SK-N-SH (cell line): ENCODE measurements around the gene PPP2R1B. TPM values are rescaled to one million over a fixed set of nuclear protein-coding genes. Genes with fewer than 3 reads are reported as not detected.

Source experiments
- CTCF ChIA-PET: fragments of 300-600, 350-600 bp; formaldehyde crosslinking; extraction: SDS; loops from one replicate; lab custom pipeline; 2021; lab: Yijun Ruan, JAX
- POLR2A ChIA-PET: fragments of 350-600 bp; sonication (Branson Sonifier 250); formaldehyde crosslinking; extraction: SDS; loops from one replicate; lab custom pipeline; 2020; ENCODE audit warnings: antibody characterized with exemption, inconsistent platforms; lab: Yijun Ruan, JAX
- DNase-seq: peaks from one replicate; pipeline ENCODE4 v3.0.0; 2012
- H2AFZ ChIP-seq: fragments of 200-600 bp; sonication (generic); 2 replicates; pipeline ENCODE4 v1.8.1; 2016; ENCODE audit warnings: antibody characterized with exemption, mild to moderate bottlenecking, low read depth
- H3F3A ChIP-seq: fragments of 200-600 bp; sonication (generic); replicated peaks from 2 replicates; pipeline ENCODE3; 2016; ENCODE audit warnings: antibody characterized with exemption, mild to moderate bottlenecking; ENCODE audit not compliant: insufficient read depth
- H3K27ac ChIP-seq, 2 experiments: fragments of 200-500 bp in 1 of 2; fragments of 200-600 bp in 1 of 2; sonication (Bioruptor generic) in 1 of 2; sonication (generic), shearing (Covaris generic) in 1 of 2; 2 replicates each; pipeline versions ENCODE4 v1.5.1 to v1.6.1; 2014 to 2016; ENCODE audit warnings: low read depth in 2 of 2, inconsistent platforms in 1 of 2, low read length in 1 of 2, mild to moderate bottlenecking in 1 of 2, mixed read lengths in 1 of 2
- H3K27me3 ChIP-seq: fragments of 200-600 bp; sonication (generic), shearing (Covaris generic); 2 replicates; pipeline ENCODE4 v1.6.1; 2016; ENCODE audit warnings: mixed run types; ENCODE audit not compliant: insufficient read depth
- H3K36me3 ChIP-seq, 2 experiments: fragments of 200-500 bp in 1 of 2; fragments of 200-600 bp in 1 of 2; sonication (Bioruptor generic) in 1 of 2; sonication (generic) in 1 of 2; replicated peaks in 1 of 2; 2 replicates each; pipeline versions ENCODE3 to v1.5.1; 2014 to 2016; ENCODE audit warnings: low read length in 1 of 2, mild to moderate bottlenecking in 1 of 2; ENCODE audit not compliant: insufficient read depth in 2 of 2, control insufficient read depth in 1 of 2
- H3K4me1 ChIP-seq, 2 experiments: fragments of 200-500 bp in 1 of 2; fragments of 200-600 bp in 1 of 2; sonication (Bioruptor generic) in 1 of 2; sonication (generic), shearing (Covaris generic) in 1 of 2; 2 replicates each; pipeline versions ENCODE4 v1.5.1 to v1.6.1; 2014 to 2016; ENCODE audit warnings: low read depth in 1 of 2, low read length in 1 of 2, mixed run types in 1 of 2; ENCODE audit not compliant: insufficient read depth in 2 of 2, control insufficient read depth in 1 of 2
- H3K4me2 ChIP-seq: fragments of 200-600 bp; sonication (generic), shearing (Covaris generic); 2 replicates; pipeline ENCODE4 v1.6.1; 2017; ENCODE audit warnings: mixed run types
- H3K4me3 ChIP-seq, 2 experiments: fragments of 200-500 bp in 1 of 2; fragments of 200-600 bp in 1 of 2; sonication (Bioruptor generic) in 1 of 2; sonication (generic), shearing (Covaris generic) in 1 of 2; 2 replicates each; pipeline versions ENCODE4 v1.5.1 to v1.8.1; 2014 to 2016; ENCODE audit warnings: low read depth in 2 of 2, inconsistent platforms in 1 of 2, low read length in 1 of 2, mild to moderate bottlenecking in 1 of 2, mixed read lengths in 1 of 2, moderate library complexity in 1 of 2
- H3K79me2 ChIP-seq: fragments of 200-600 bp; sonication (generic); 2 replicates; pipeline ENCODE4 v1.8.1; 2017; ENCODE audit warnings: mild to moderate bottlenecking; ENCODE audit not compliant: insufficient read depth
- H3K9ac ChIP-seq: fragments of 200-600 bp; sonication (generic); 2 replicates; pipeline ENCODE4 v1.6.1; 2017; ENCODE audit warnings: mixed run types
- H3K9me2 ChIP-seq: fragments of 200-600 bp; sonication (generic); 2 replicates; pipeline ENCODE4 v1.6.1; 2017; ENCODE audit warnings: mixed run types
- H3K9me3 ChIP-seq: fragments of 200-600 bp; sonication (generic); 2 replicates; pipeline ENCODE4 v1.6.1; 2017; ENCODE audit warnings: mixed run types, mild to moderate bottlenecking, moderate library complexity
- H4K20me1 ChIP-seq: fragments of 200-600 bp; sonication (generic); 2 replicates; pipeline ENCODE4 v1.6.1; 2017; ENCODE audit warnings: mild to moderate bottlenecking, mixed run types; ENCODE audit not compliant: insufficient read depth
- CHD2 ChIP-seq: fragments of 150-350 bp; IDR thresholded peaks from 2 replicates; pipeline ENCODE4 v1.6.1; 2018; ENCODE audit warnings: low read length; ENCODE audit not compliant: partially characterized antibody
- ELF1 ChIP-seq: IDR thresholded peaks from 2 replicates; pipeline ENCODE4 v1.4.0; 2012
- EZH2phosphoT487 ChIP-seq: fragments of 200-600 bp; sonication (generic); IDR thresholded peaks from 2 replicates; pipeline ENCODE4 v1.6.1; 2017; ENCODE audit warnings: low read depth, mixed run types, mild to moderate bottlenecking, antibody characterized with exemption, moderate library complexity, borderline replicate concordance
- FOSL2 ChIP-seq: IDR thresholded peaks from 2 replicates; pipeline ENCODE4 v1.4.0; 2012; ENCODE audit warnings: low read depth, mild to moderate bottlenecking, moderate library complexity, borderline replicate concordance
- FOXJ3 ChIP-seq: sonication (generic); formaldehyde crosslinking; IDR thresholded peaks from 2 replicates; pipeline ENCODE4 v1.5.1; 2020; ENCODE audit warnings: mild to moderate bottlenecking, missing genetic modification reagents
- FOXM1 ChIP-seq: IDR thresholded peaks from 2 replicates; pipeline ENCODE4 v1.4.0; 2012; ENCODE audit warnings: low read depth, mild to moderate bottlenecking
- GATA2 ChIP-seq: sonication (generic); formaldehyde crosslinking; IDR thresholded peaks from 2 replicates; pipeline ENCODE4 v1.5.0; 2020; ENCODE audit warnings: mild to moderate bottlenecking, missing genetic modification reagents
- IRF3 ChIP-seq: fragments of 150-350 bp; IDR thresholded peaks from 2 replicates; pipeline ENCODE4 v1.6.1; 2016; ENCODE audit warnings: mild to moderate bottlenecking, low read depth, low read length
- MAX ChIP-seq: IDR thresholded peaks from 2 replicates; pipeline ENCODE4 v1.4.0; 2012; ENCODE audit warnings: low read depth
- MEF2A ChIP-seq: IDR thresholded peaks from 2 replicates; pipeline ENCODE4 v1.4.0; 2012; ENCODE audit warnings: low read depth, borderline replicate concordance
- MXI1 ChIP-seq: IDR thresholded peaks from 2 replicates; pipeline ENCODE4 v1.6.1; 2012; ENCODE audit warnings: mild to moderate bottlenecking, low read depth, low read length, improper control_type of control experiment
- NFIC ChIP-seq: IDR thresholded peaks from 2 replicates; pipeline ENCODE4 v1.4.0; 2012; ENCODE audit warnings: borderline replicate concordance
- POLR2AphosphoS5 ChIP-seq: IDR thresholded peaks from 2 replicates; pipeline ENCODE4 v1.6.1; 2012; ENCODE audit warnings: low read depth, low read length
- RAD21 ChIP-seq: IDR thresholded peaks from 2 replicates; pipeline ENCODE4 v1.6.1; 2012; ENCODE audit warnings: mild to moderate bottlenecking, low read length
- RCOR1 ChIP-seq: fragments of 150-350 bp; IDR thresholded peaks from 2 replicates; pipeline ENCODE4 v1.6.1; 2017; ENCODE audit warnings: antibody characterized with exemption, low read length
- REST ChIP-seq: IDR thresholded peaks from 2 replicates; pipeline ENCODE4 v1.6.1; 2012; ENCODE audit warnings: mild to moderate bottlenecking, low read depth, low read length, moderate library complexity
- USF1 ChIP-seq: IDR thresholded peaks from 2 replicates; pipeline ENCODE4 v1.4.0; 2012; ENCODE audit warnings: low read depth, borderline replicate concordance
- USF2 ChIP-seq: fragments of 150-350 bp; IDR thresholded peaks from 2 replicates; pipeline ENCODE4 v1.6.1; 2017; ENCODE audit warnings: antibody characterized with exemption, low read length, low read depth, borderline replicate concordance
- YY1 ChIP-seq: IDR thresholded peaks from 2 replicates; pipeline ENCODE4 v1.4.0; 2012; ENCODE audit warnings: low read depth, mild to moderate bottlenecking
- WGBS: methylation state at CpG from one replicate; pipeline ENCODE4 v1.1.6; 2017; ENCODE audit warnings: low lambda C conversion rate; 5-methylcytosine and 5-hydroxymethylcytosine counted together
- polyA plus RNA-seq, 3 experiments: library from polyadenylated mRNA; depleted of rRNA; stranded (reverse); fragments of >200 nt; gene quantifications; 2 replicates each; pipeline ENCODE4 v1.2.3, GENCODE V29; 2012
- TF ChIP-seq, protein P1 (sequence below): IDR thresholded peaks from 2 replicates; pipeline ENCODE4; 2012

PPP2R1B gene
- polyA plus RNA-seq, 1 of the 3 experiments (the other 2 are of a cell fraction): 25.9 TPM

- H3K9me3 ChIP-seq: no peaks in the 10 kb centered on the region
- no peak for DNase-seq
- H3K27me3 ChIP-seq: no peaks in the 10 kb centered on the region
- no peak overlapping the region for H3K4me2 ChIP-seq
- 97% methylated on average over 1 of the region's 1 CpG for WGBS
- peaks cover 2 to 15% of the 10 kb centered on the region in 2 experiments for H3K36me3 ChIP-seq
- ChIA-PET POLR2A (no interaction called here), CTCF (interaction anchor here (0.9 to 3.0 kb wide), 6 partner anchors 10 to 203 kb away, joined by 3 to 11 read pairs (median 4); no protein-coding TSS in a partner anchor)
- no peak overlapping the region for H2AFZ ChIP-seq
- H3K4me1 ChIP-seq: no peaks in the 10 kb centered on the region
- no peaks in the 10 kb centered on the region for H3F3A ChIP-seq
- H3K27ac ChIP-seq: no peak overlapping the region
- no peak overlapping the region for H3K9ac ChIP-seq
- no peak overlapping the region for H3K4me3 ChIP-seq
- no peaks in the 10 kb centered on the region for H4K20me1 ChIP-seq
- H3K9me2 ChIP-seq: no peaks in the 10 kb centered on the region
- no peaks in the 10 kb centered on the region for H3K79me2 ChIP-seq
- no peak for TF ChIP-seq FOSL2
- no peak for TF ChIP-seq FOXM1
- no peak for TF ChIP-seq IRF3
- TF ChIP-seq NFIC: no peak
- TF ChIP-seq YY1: no peak
- TF ChIP-seq RAD21: no peak
- TF ChIP-seq POLR2AphosphoS5: no peak
- TF ChIP-seq USF1: no peak
- TF ChIP-seq MAX: no peak
- TF ChIP-seq RCOR1: no peak
- no peak for TF ChIP-seq GATA2
- TF ChIP-seq FOXJ3 (CRISPR knock-in tag): no peak
- no peak for TF ChIP-seq MEF2A
- TF ChIP-seq CHD2: no peak
Observed at GRCh38 chr11:111807076-111807475, 40.9 kb upstream of the PPP2R1B start.

DNA sequence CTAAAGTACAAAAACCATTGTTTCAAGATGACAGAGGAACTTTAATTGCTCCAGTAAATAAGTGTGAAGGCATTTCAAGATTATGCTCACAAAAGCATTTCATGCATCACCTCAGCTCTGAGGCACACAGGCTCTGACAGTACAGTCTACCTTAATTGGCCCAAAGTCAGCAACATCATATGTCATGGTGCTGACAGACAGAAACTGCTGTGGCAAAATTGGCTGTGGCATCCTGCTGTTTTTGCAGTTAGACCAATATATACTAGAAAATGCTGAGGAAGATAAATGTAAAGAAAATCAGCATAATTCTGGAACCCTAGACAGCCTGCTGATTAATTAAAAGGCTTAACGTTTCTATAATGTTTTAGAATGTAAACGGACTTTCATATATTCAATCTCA is 34.9 kb upstream of the PPP2R1B start:
- Histone ChIP-seq H3K79me2 (no peaks in the 10 kb centered on the region), H3F3A (peaks cover 12% of the 10 kb centered on the region), H3K27me3 (no peaks in the 10 kb centered on the region), H3K4me2 (no peak overlapping the region), H3K4me3 (no peak overlapping the region), H3K36me3 (peaks cover 0 to 13% of the 10 kb centered on the region in 2 experiments), H3K9ac (no peak overlapping the region), H3K4me1 (peaks cover 4 to 10% of the 10 kb centered on the region in 2 experiments; a peak in 3 of 4 replicates), H3K9me3 (no peaks in the 10 kb centered on the region), H3K27ac (no peak overlapping the region), H3K9me2 (no peaks in the 10 kb centered on the region), H4K20me1 (no peaks in the 10 kb centered on the region), H2AFZ (no peak overlapping the region)
- CTCF ChIA-PET: interaction anchor here (0.7 to 0.8 kb wide), 2 partner anchors 20 to 197 kb away, joined by 3 read pairs; no protein-coding TSS in a partner anchor
- 94% methylated on average over 2 of the region's 2 CpGs for WGBS
- POLR2A ChIA-PET: no interaction called here
- no peak for DNase-seq
- TF ChIP-seq NFIC (no peak), MXI1 (no peak), RCOR1 (no peak), CHD2 (no peak), MEF2A (no peak), ELF1 (no peak), RAD21 (no peak), EZH2phosphoT487 (no peak), USF2 (no peak), REST (no peak), MAX (no peak)
- TF ChIP-seq, protein P1, sequence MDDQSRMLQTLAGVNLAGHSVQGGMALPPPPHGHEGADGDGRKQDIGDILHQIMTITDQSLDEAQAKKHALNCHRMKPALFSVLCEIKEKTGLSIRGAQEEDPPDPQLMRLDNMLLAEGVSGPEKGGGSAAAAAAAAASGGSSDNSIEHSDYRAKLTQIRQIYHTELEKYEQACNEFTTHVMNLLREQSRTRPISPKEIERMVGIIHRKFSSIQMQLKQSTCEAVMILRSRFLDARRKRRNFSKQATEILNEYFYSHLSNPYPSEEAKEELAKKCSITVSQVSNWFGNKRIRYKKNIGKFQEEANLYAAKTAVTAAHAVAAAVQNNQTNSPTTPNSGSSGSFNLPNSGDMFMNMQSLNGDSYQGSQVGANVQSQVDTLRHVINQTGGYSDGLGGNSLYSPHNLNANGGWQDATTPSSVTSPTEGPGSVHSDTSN: no peak
